ENCODE data around the gene CFAP20DC.

GRCh38 chr3:59017617-59017984, 32.2 kb downstream of the CFAP20DC start:
- no peak for TF ChIP-seq RAD21 (conservative IDR thresholded peaks at IDR 0.05 in 1 of 2, IDR thresholded peaks at IDR 0.05 in 1 of 2)
- TF ChIP-seq, protein P1, sequence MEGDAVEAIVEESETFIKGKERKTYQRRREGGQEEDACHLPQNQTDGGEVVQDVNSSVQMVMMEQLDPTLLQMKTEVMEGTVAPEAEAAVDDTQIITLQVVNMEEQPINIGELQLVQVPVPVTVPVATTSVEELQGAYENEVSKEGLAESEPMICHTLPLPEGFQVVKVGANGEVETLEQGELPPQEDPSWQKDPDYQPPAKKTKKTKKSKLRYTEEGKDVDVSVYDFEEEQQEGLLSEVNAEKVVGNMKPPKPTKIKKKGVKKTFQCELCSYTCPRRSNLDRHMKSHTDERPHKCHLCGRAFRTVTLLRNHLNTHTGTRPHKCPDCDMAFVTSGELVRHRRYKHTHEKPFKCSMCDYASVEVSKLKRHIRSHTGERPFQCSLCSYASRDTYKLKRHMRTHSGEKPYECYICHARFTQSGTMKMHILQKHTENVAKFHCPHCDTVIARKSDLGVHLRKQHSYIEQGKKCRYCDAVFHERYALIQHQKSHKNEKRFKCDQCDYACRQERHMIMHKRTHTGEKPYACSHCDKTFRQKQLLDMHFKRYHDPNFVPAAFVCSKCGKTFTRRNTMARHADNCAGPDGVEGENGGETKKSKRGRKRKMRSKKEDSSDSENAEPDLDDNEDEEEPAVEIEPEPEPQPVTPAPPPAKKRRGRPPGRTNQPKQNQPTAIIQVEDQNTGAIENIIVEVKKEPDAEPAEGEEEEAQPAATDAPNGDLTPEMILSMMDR (IDR thresholded peaks at IDR 0.05): no peak
- no peak for TF ChIP-seq JUN (IDR thresholded peaks at IDR 0.05)
- no peak for TF ChIP-seq POLR2A (IDR thresholded peaks at IDR 0.05; ENCODE audit: low read length)
- TF ChIP-seq, protein P2, sequence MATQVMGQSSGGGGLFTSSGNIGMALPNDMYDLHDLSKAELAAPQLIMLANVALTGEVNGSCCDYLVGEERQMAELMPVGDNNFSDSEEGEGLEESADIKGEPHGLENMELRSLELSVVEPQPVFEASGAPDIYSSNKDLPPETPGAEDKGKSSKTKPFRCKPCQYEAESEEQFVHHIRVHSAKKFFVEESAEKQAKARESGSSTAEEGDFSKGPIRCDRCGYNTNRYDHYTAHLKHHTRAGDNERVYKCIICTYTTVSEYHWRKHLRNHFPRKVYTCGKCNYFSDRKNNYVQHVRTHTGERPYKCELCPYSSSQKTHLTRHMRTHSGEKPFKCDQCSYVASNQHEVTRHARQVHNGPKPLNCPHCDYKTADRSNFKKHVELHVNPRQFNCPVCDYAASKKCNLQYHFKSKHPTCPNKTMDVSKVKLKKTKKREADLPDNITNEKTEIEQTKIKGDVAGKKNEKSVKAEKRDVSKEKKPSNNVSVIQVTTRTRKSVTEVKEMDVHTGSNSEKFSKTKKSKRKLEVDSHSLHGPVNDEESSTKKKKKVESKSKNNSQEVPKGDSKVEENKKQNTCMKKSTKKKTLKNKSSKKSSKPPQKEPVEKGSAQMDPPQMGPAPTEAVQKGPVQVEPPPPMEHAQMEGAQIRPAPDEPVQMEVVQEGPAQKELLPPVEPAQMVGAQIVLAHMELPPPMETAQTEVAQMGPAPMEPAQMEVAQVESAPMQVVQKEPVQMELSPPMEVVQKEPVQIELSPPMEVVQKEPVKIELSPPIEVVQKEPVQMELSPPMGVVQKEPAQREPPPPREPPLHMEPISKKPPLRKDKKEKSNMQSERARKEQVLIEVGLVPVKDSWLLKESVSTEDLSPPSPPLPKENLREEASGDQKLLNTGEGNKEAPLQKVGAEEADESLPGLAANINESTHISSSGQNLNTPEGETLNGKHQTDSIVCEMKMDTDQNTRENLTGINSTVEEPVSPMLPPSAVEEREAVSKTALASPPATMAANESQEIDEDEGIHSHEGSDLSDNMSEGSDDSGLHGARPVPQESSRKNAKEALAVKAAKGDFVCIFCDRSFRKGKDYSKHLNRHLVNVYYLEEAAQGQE (IDR thresholded peaks at IDR 0.05): no peak

Measured in A549 (cell line).